Vagina (tissue), 2 donors: ENCODE data around the gene PHLDB3. TPM values are rescaled to one million over a fixed set of nuclear protein-coding genes. Genes with fewer than 3 reads are reported as not detected.

ENCODE experiments used
- DNase-seq, 2 donors: peaks; one replicate each; pipeline ENCODE4 v3.0.0-alpha.2; 2017; ENCODE audit errors: extremely low spot score in 2 of 2
- H3K27ac ChIP-seq: fragments of 200-600 bp; sonication (generic); one replicate; pipeline ENCODE4 v1.5.1; 2019
- H3K27me3 ChIP-seq: fragments of 200-600 bp; sonication (generic); one replicate; pipeline ENCODE4 v1.5.1; 2019
- H3K36me3 ChIP-seq, 2 donors: fragments of 200-600 bp; sonication (generic); one replicate each; pipeline ENCODE4 v1.5.1; 2017 to 2019
- H3K4me1 ChIP-seq: fragments of 200-600 bp; sonication (generic); one replicate; pipeline ENCODE4 v1.5.1; 2019
- H3K4me3 ChIP-seq, 2 donors: fragments of 200-600 bp; sonication (generic); 1 replicate in 1 of 2; 2 replicates in 1 of 2; pipeline ENCODE4 v1.5.1; 2016 to 2019
- H3K9me3 ChIP-seq: fragments of 200-600 bp; sonication (generic); one replicate; pipeline ENCODE4 v1.5.1; 2019
- CTCF ChIP-seq, 3 experiments: fragments of 450-650 bp in 2 of 3; fragments of 200-600 bp in 1 of 3; sonication (generic) in 1 of 3; IDR thresholded peaks; one replicate each; pipeline ENCODE4 v1.5.1; 2017 to 2019; ENCODE audit warnings: antibody characterized with exemption in 3 of 3, mild to moderate bottlenecking in 2 of 3, moderate library complexity in 2 of 3
- POLR2A ChIP-seq, 2 donors: fragments of 450-650 bp; IDR thresholded peaks; one replicate each; pipeline ENCODE4 v1.6.1; 2017; ENCODE audit warnings: antibody characterized with exemption in 2 of 2, mild to moderate bottlenecking in 2 of 2, moderate library complexity in 2 of 2
- POLR2AphosphoS5 ChIP-seq, 2 donors: sonication (generic); formaldehyde crosslinking; IDR thresholded peaks; one replicate each; pipeline ENCODE4 v1.9.0; 2017; ENCODE audit warnings: antibody characterized with exemption in 2 of 2, mild to moderate bottlenecking in 2 of 2, low read depth in 1 of 2; ENCODE audit not compliant: insufficient read depth in 1 of 2
- intact Hi-C: fragments of 100-400 bp; cut with DNase I; formaldehyde crosslinking; loops from one replicate; pipeline ENCODE4 v1.15.1; 2023
- total RNA-seq: library from RNA; depleted of rRNA; stranded (reverse); fragments of >200 nt; gene quantifications from one replicate; pipeline ENCODE4 v1.2.3, GENCODE V29; 2016

Gene PHLDB3
- total RNA-seq, 1 donor from 2014 or later = 24.3 TPM

- Histone ChIP-seq H3K9me3 (no peaks in the 10 kb centered on the region), H3K36me3 (peaks cover 0 to 16% of the 10 kb centered on the region in 2 donors), H3K27ac (no peak overlapping the region), H3K27me3 (no peaks in the 10 kb centered on the region), H3K4me1 (no peaks in the 10 kb centered on the region), H3K4me3 (no peak overlapping the region)
- TF ChIP-seq CTCF (IDR thresholded peaks at IDR 0.05) (no peak), POLR2A (IDR thresholded peaks at IDR 0.05) (no peak), POLR2AphosphoS5 (IDR thresholded peaks at IDR 0.05; ENCODE audit: insufficient read depth in 1 of 2, low read depth in 1 of 2) (no peak)
- DNase-seq = no peak
- intact Hi-C loops = no loop called here
Observed at GRCh38 chr19:43510713-43511112, 6.2 kb upstream of the PHLDB3 start.

DNA sequence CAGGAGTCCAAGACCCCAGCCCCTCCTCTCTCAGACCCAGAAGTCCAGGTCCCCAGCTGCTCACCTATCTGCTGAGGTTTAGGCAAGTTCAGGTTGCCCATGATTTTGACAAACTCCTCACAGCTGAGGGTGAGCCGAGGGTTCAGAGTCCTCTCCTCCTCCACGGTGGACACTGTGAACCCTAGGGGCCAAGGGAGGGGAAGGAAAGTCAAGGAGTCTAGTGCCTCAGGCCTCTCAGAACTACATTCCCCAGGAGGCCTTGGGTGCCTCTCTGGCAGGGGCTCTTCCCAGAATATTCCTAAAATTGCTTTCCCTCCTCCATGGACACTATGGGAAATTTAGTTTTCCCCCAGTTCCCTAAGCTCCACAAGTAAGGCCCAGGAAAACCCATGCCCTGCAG lies 3.3 kb upstream of the PHLDB3 start:
- Histone ChIP-seq H3K9me3 (no peaks in the 10 kb centered on the region), H3K4me1 (peaks cover 18% of the 10 kb centered on the region), H3K4me3 (no peak overlapping the region), H3K36me3 (peaks cover 0 to 16% of the 10 kb centered on the region in 2 donors), H3K27ac (no peak overlapping the region), H3K27me3 (no peaks in the 10 kb centered on the region)
- DNase-seq = no peak
- TF ChIP-seq POLR2AphosphoS5 (IDR thresholded peaks at IDR 0.05; ENCODE audit: insufficient read depth in 1 of 2, low read depth in 1 of 2) = no peak
- no peak for TF ChIP-seq CTCF (IDR thresholded peaks at IDR 0.05)
- no peak for TF ChIP-seq POLR2A (IDR thresholded peaks at IDR 0.05)
- intact Hi-C loops = no loop called here

- Histone ChIP-seq H3K4me1 (peaks cover 30% of the 10 kb centered on the region), H3K4me3 (no peak overlapping the region), H3K27me3 (no peaks in the 10 kb centered on the region), H3K9me3 (no peaks in the 10 kb centered on the region), H3K36me3 (peaks cover 0 to 16% of the 10 kb centered on the region in 2 donors), H3K27ac (no peak overlapping the region)
- no peak for DNase-seq
- TF ChIP-seq POLR2A (IDR thresholded peaks at IDR 0.05) (no peak), POLR2AphosphoS5 (IDR thresholded peaks at IDR 0.05; ENCODE audit: insufficient read depth in 1 of 2, low read depth in 1 of 2) (no peak), CTCF (IDR thresholded peaks at IDR 0.05) (no peak)
- intact Hi-C loops = no loop called here
Observed at GRCh38 chr19:43506629-43507028, 2.1 kb upstream of the PHLDB3 start.

GRCh38 chr19:43505941-43506340 lies 1.4 kb upstream of the PHLDB3 start:
- H3K36me3 ChIP-seq = peaks cover 0 to 14% of the 10 kb centered on the region in 2 donors
- H3K27ac ChIP-seq = no peak overlapping the region
- no peak for DNase-seq

GRCh38 chr19:43505186-43505456 lies 575 bp upstream of the PHLDB3 start:
- H3K36me3 ChIP-seq = peaks cover 0 to 9% of the 10 kb centered on the region in 2 donors

More at GRCh38 chr19:43505941-43506340, 1.4 kb upstream of the PHLDB3 start:
- Histone ChIP-seq H3K4me3 (no peak overlapping the region), H3K9me3 (no peaks in the 10 kb centered on the region), H3K27me3 (no peaks in the 10 kb centered on the region), H3K4me1 (peaks cover 34% of the 10 kb centered on the region)
- no peak for TF ChIP-seq POLR2AphosphoS5 (IDR thresholded peaks at IDR 0.05; ENCODE audit: insufficient read depth in 1 of 2, low read depth in 1 of 2)
- TF ChIP-seq POLR2A (IDR thresholded peaks at IDR 0.05) = no peak
- no peak for TF ChIP-seq CTCF (IDR thresholded peaks at IDR 0.05)
- intact Hi-C loops = no loop called here

More at GRCh38 chr19:43505186-43505456, 575 bp upstream of the PHLDB3 start:
- H3K4me3 ChIP-seq = peak overlapping the region in 1 of 2 donors; percentile 87
- no peaks in the 10 kb centered on the region for H3K9me3 ChIP-seq
- DNase-seq = no peak
- no peak for TF ChIP-seq POLR2AphosphoS5 (IDR thresholded peaks at IDR 0.05; ENCODE audit: insufficient read depth in 1 of 2, low read depth in 1 of 2)
- TF ChIP-seq CTCF (IDR thresholded peaks at IDR 0.05) = no peak
- TF ChIP-seq POLR2A (IDR thresholded peaks at IDR 0.05) = no peak
- H3K27ac ChIP-seq = no peak overlapping the region
- peaks cover 34% of the 10 kb centered on the region for H3K4me1 ChIP-seq
- H3K27me3 ChIP-seq = no peaks in the 10 kb centered on the region
- intact Hi-C loops = no loop called here
